Measurements from ENCODE around the gene DMAC2L. TPM values are rescaled to one million over a fixed set of nuclear protein-coding genes. Genes with fewer than 3 reads are reported as not detected.

Gene DMAC2L
- polyA plus RNA-seq, 1 of the 3 experiments (the other 2 are of a cell fraction) = 20.3 TPM

GRCh38 chr14:50262865-50263264 is 49.3 kb upstream of the DMAC2L start:
- Histone ChIP-seq H3K27me3 (ENCODE audit: insufficient read depth) (no peaks in the 10 kb centered on the region), H3K27ac (ENCODE audit: low read depth in 2 of 2, low read length in 1 of 2) (no peak overlapping the region), H3K4me3 (ENCODE audit: low read depth in 2 of 2, low read length in 1 of 2) (no peak overlapping the region), H3K79me2 (ENCODE audit: insufficient read depth) (no peaks in the 10 kb centered on the region), H3K4me2 (no peak overlapping the region), H4K20me1 (ENCODE audit: insufficient read depth) (no peaks in the 10 kb centered on the region), H2AFZ (ENCODE audit: low read depth) (no peak overlapping the region), H3K9me3 (no peaks in the 10 kb centered on the region), H3K36me3 (replicated peaks in 1 of 2; ENCODE audit: control insufficient read depth in 1 of 2, insufficient read depth in 2 of 2, low read length in 1 of 2) (no peaks in the 10 kb centered on the region), H3K9me2 (no peaks in the 10 kb centered on the region), H3K9ac (no peak overlapping the region), H3K4me1 (ENCODE audit: control insufficient read depth in 1 of 2, insufficient read depth in 2 of 2, low read depth in 1 of 2, low read length in 1 of 2) (no peaks in the 10 kb centered on the region), H3F3A (replicated peaks; ENCODE audit: insufficient read depth) (no peaks in the 10 kb centered on the region)
- ChIA-PET POLR2A (no interaction called here), CTCF (interaction anchor here (1.6 kb wide), 1 partner anchor 397 kb away, joined by 3 read pairs; no protein-coding TSS in a partner anchor)
- no peak for DNase-seq
- no peak for TF ChIP-seq USF2 (IDR thresholded peaks at IDR 0.05; ENCODE audit: borderline replicate concordance, low read depth, low read length)
- no peak for TF ChIP-seq MEF2A (IDR thresholded peaks at IDR 0.05; ENCODE audit: borderline replicate concordance, low read depth)
- TF ChIP-seq POLR2AphosphoS5 (IDR thresholded peaks at IDR 0.05; ENCODE audit: low read depth, low read length) = no peak
- TF ChIP-seq EP300 (IDR thresholded peaks at IDR 0.05; ENCODE audit: borderline replicate concordance in 1 of 2, low read depth in 1 of 2, low read length in 1 of 2) = no peak
- TF ChIP-seq FOSL2 (IDR thresholded peaks at IDR 0.05; ENCODE audit: borderline replicate concordance, low read depth) = no peak
- no peak for TF ChIP-seq SIN3A (IDR thresholded peaks at IDR 0.05; ENCODE audit: borderline replicate concordance, low read depth, low read length)
- no peak for TF ChIP-seq TAF1 (IDR thresholded peaks at IDR 0.05; ENCODE audit: borderline replicate concordance, low read depth, low read length)
- TF ChIP-seq FOXM1 (IDR thresholded peaks at IDR 0.05; ENCODE audit: low read depth) = no peak
- TF ChIP-seq MXI1 (IDR thresholded peaks at IDR 0.05; ENCODE audit: low read depth, low read length) = no peak
- no peak for TF ChIP-seq NFIC (IDR thresholded peaks at IDR 0.05; ENCODE audit: borderline replicate concordance)
- no peak for TF ChIP-seq CHD2 (IDR thresholded peaks at IDR 0.05; ENCODE audit: low read length, partially characterized antibody)
- TF ChIP-seq CTCF (IDR thresholded peaks at IDR 0.05) = no peak
- TF ChIP-seq RFX5 (IDR thresholded peaks at IDR 0.05; ENCODE audit: low read length) = no peak
- TF ChIP-seq RXRA (IDR thresholded peaks at IDR 0.05; ENCODE audit: borderline replicate concordance, low read depth) = no peak
- WGBS (ENCODE audit: low lambda C conversion rate) = 60% methylated on average over 2 of the region's 2 CpGs

- no peak for DNase-seq
- POLR2A ChIA-PET = no interaction called here
- H3K36me3 ChIP-seq (replicated peaks in 1 of 2; ENCODE audit: control insufficient read depth in 1 of 2, insufficient read depth in 2 of 2, low read length in 1 of 2) = no peaks in the 10 kb centered on the region
- CTCF ChIA-PET = interaction anchor here (1.6 kb wide), 1 partner anchor 397 kb away, joined by 3 read pairs; no protein-coding TSS in a partner anchor
- H3K9me3 ChIP-seq = no peaks in the 10 kb centered on the region
- no peak overlapping the region for H3K27ac ChIP-seq (ENCODE audit: low read depth in 2 of 2, low read length in 1 of 2)
- H4K20me1 ChIP-seq (ENCODE audit: insufficient read depth) = no peaks in the 10 kb centered on the region
- WGBS (ENCODE audit: low lambda C conversion rate) = 80% methylated on average over 4 of the region's 4 CpGs
- H3K4me2 ChIP-seq = no peak overlapping the region
- H3K4me1 ChIP-seq (ENCODE audit: control insufficient read depth in 1 of 2, insufficient read depth in 2 of 2, low read depth in 1 of 2, low read length in 1 of 2) = no peaks in the 10 kb centered on the region
- H3K9ac ChIP-seq = no peak overlapping the region
- H3K27me3 ChIP-seq (ENCODE audit: insufficient read depth) = no peaks in the 10 kb centered on the region
- no peak overlapping the region for H3K4me3 ChIP-seq (ENCODE audit: low read depth in 2 of 2, low read length in 1 of 2)
- no peak overlapping the region for H2AFZ ChIP-seq (ENCODE audit: low read depth)
- no peaks in the 10 kb centered on the region for H3F3A ChIP-seq (replicated peaks; ENCODE audit: insufficient read depth)
- no peaks in the 10 kb centered on the region for H3K9me2 ChIP-seq
- H3K79me2 ChIP-seq (ENCODE audit: insufficient read depth) = no peaks in the 10 kb centered on the region
- no peak for TF ChIP-seq ELF1 (IDR thresholded peaks at IDR 0.05)
- TF ChIP-seq, protein P1, sequence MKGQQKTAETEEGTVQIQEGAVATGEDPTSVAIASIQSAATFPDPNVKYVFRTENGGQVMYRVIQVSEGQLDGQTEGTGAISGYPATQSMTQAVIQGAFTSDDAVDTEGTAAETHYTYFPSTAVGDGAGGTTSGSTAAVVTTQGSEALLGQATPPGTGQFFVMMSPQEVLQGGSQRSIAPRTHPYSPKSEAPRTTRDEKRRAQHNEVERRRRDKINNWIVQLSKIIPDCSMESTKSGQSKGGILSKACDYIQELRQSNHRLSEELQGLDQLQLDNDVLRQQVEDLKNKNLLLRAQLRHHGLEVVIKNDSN (IDR thresholded peaks at IDR 0.05; ENCODE audit: borderline replicate concordance, low read depth) = no peak
- no peak for TF ChIP-seq RCOR1 (IDR thresholded peaks at IDR 0.05; ENCODE audit: low read length)
- TF ChIP-seq REST (IDR thresholded peaks at IDR 0.05; ENCODE audit: low read depth, low read length) = no peak
- TF ChIP-seq EZH2phosphoT487 (IDR thresholded peaks at IDR 0.05; ENCODE audit: borderline replicate concordance, low read depth) = no peak
- TF ChIP-seq NRF1 (IDR thresholded peaks at IDR 0.05; ENCODE audit: low read depth, low read length) = no peak
- no peak for TF ChIP-seq USF2 (IDR thresholded peaks at IDR 0.05; ENCODE audit: borderline replicate concordance, low read depth, low read length)
These were observed 48.8 kb upstream of the DMAC2L start for GRCh38 chr14:50263321-50263720.

All from SK-N-SH (cell line).